GM18519 (cell line): ENCODE data around the gene RPN1.
"Not testable (repeated sequence)": the region's sequence is repeated elsewhere in the genome, so short reads cannot be mapped to it uniquely, and the experiment has no call there.

Source experiments
- ATAC-seq: cut with Tn5 transposase; IDR thresholded peaks from one replicate; pipeline ENCODE4 v1.9.1; 2021; ENCODE audit warnings: mild to moderate bottlenecking, moderate library complexity; ENCODE audit not compliant: unreplicated experiment, low FRiP score

RPN1 gene

DNA sequence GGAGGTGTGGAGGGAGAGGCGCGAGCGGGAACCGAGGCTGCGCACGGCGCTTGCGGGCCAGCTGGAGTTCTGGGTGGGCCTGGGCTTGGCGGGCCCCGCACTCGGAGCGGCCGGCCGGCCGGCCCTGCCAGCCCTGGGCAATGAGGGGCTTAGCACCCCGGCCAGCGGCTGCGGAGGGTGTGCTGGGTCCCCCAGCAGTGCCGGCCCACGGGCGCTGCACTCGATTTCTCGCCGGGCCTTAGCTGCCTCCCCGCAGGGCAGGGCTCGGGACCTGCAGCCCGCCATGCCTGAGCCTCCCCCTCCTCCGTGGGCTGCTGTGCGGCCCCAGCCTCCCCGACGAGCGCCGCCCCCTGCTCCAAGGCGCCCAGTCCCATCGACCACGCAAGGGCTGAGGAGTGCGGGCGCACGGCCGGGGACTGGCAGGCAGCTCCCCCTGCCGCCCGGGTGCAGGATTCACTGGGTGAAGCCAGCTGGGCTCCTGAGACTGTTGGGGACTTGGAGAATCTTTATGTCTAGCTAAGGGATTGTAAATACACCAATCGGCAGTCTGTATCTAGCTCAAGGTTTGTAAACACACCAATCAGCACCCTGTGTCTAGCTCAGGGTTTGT is 2.9 kb upstream of the RPN1 start:
- not testable (repeated sequence) for ATAC-seq

- ATAC-seq = no peak
These were observed 1.5 kb downstream of the RPN1 start for GRCh38 chr3:128648940-128649663.

- ATAC-seq = no peak
These were observed 2.2 kb downstream of the RPN1 start for GRCh38 chr3:128648402-128648801.

DNA sequence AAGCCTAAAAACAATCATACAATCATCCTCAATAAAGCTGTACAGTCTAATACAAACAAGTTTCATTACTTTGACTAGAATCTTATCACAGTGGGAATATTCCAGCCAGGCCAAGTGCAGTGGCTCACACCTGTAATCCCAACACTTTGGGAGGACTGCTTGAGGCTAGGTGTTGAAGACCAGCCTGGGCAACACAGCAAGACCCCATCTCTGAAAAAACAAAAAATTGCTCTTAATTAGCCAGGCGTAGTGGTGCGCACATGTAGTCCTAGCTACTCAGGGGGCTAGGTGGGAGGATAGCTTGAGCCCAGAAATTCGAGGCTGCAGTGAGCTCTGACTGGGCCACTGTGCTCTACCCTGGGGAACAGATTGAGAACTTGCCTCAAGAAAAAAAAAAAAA is 3.3 kb downstream of the RPN1 start:
- no peak for ATAC-seq

DNA sequence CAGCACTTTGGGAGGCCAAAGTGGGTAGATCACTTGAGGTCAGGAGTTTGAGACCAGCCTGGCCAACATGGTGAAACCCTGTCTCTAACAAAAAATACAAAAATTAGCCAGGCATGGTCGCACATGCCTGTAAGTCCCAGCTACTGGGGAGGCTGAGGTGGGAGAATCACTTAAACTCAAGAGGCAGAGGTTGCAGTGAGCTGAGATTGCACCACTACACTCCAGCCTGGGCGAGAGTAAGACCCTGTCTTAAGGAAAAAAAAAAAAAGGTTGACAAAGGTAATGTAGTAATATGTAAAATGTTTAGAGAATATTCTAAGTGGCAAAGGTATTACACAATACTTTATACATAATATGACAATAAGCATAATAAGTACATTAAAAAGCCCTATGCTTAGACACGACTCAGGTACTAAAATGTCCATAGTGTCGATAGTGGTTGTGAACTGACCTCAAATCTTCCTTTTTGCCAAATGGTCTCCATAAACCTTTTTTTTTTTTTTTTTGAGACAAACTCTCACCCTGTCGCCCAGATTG is 16.5 kb downstream of the RPN1 start:
- no peak for ATAC-seq

DNA sequence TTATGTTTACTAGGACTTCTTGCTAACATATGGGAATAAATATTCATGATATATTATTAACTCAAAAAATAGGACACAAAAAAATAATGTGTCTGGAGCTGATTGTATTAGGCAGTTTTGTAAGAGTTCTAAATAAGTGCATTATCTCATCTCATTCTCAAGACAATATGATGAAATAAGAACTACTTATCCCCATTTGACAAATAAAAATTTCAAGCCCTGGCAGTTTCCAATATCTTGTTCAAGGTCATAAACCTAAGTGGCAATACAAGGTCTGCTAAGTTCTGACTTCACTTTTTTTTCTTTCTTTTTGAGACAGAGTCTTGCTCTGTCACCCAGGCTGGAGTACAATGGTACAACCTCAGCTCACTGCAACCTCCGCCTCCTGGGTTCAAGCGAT is 18.3 kb downstream of the RPN1 start:
- ATAC-seq = no peak

- no peak for ATAC-seq
These were observed 20.7 kb downstream of the RPN1 start for GRCh38 chr3:128629936-128630335.

DNA sequence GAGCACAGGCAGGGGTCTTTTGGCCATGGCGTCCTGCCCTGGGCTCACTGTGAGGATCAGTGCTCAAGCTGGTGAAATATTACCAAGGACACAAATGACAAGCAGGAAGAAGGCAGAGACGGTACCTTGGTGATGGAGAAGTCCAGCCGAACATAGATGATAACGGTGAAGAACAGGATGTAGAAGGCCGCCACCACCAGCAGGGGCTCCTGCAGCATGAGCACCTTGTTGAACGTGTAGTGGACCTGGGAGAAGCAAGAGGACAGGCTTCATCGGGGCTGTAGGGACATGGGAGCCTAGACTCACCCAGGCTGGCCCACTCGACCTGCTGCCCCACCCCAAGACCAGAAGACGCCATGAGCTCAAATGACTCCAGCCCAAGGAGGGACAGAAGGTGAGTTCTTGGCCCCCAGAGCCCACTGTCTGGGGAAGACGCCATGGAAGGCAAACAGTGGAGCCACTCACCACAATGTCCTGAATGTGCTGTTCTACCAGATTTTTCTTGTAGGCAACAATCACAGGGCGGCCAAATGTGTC is 25.1 kb downstream of the RPN1 start:
- ATAC-seq = no peak

DNA sequence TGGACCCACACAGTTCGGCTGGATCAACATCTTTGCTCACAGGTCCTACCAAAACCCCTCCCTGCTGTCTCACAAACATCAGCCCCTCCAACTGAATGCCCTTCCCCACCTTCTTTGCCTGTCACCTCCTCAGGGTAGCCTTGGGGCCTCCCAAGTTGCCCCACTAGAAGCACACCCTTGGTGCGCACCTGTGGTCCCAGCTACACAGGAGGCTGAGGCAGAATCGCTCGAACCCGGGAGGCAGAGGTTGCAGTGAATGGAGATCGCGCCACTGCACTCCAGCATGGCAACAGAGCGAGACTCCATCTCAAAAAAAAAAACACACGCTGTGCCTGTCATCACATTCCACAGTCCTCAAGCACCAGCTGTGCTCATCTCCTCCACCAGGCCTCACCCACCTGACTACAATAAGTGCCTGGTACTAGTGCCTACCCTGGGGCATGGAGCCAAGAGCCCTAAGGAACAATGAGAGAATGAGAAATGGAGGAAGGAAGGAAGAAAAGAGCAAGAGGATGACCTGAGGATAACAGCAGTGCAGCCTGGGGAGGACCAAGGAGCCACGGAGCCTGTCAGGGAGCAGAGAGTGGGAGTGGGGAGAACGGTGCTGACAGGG is 26.0 kb downstream of the RPN1 start:
- ATAC-seq = no peak

- no peak for ATAC-seq
These were observed 26.8 kb downstream of the RPN1 start for GRCh38 chr3:128623762-128624176.

GRCh38 chr3:128621931-128622330 is 28.7 kb downstream of the RPN1 start:
- ATAC-seq = no peak

DNA sequence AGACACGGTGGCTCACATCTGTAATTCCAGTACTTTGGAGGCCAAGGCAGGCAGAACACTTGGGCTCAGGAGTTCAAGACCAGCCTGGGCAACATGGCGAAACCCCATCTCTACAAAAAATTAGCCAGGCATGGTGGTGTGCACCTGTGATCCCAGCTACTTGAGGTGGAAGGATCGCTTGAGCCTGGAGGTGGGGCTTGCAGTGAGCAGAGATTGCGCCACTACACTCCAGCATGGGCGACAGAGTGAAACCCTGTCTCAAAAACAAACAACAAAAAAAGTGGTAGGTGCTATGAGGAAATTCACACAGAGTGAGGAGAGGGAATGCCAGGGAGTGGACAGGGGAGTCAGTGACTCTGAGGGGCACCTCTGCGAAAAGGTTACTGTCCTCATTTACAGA is 29.4 kb downstream of the RPN1 start:
- ATAC-seq = no peak

DNA sequence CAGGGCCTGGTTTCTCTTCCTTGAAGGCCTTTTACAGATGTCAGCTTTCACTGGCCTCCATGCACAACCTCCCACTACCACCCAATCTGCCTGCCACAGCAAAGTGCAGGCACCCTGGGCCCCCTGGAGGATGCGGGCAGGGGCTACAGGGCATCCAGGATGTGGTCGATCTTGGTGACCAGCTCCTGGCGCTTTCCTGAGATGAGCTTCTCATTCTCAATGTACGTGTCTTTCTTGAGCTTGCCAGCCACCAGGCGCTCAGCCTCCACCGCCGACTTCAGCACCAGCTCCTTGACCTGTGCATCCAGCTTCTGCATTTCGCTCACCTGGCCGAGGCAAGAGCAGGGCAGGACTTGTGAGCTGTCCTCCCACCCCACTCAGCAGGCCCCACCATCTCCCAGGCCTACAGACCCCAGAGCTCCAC is 30.3 kb downstream of the RPN1 start:
- ATAC-seq = no peak

GRCh38 chr3:128619146-128619890 is 31.3 kb downstream of the RPN1 start:
- ATAC-seq = no peak

GRCh38 chr3:128618398-128618726 is 32.3 kb downstream of the RPN1 start:
- ATAC-seq = no peak

DNA sequence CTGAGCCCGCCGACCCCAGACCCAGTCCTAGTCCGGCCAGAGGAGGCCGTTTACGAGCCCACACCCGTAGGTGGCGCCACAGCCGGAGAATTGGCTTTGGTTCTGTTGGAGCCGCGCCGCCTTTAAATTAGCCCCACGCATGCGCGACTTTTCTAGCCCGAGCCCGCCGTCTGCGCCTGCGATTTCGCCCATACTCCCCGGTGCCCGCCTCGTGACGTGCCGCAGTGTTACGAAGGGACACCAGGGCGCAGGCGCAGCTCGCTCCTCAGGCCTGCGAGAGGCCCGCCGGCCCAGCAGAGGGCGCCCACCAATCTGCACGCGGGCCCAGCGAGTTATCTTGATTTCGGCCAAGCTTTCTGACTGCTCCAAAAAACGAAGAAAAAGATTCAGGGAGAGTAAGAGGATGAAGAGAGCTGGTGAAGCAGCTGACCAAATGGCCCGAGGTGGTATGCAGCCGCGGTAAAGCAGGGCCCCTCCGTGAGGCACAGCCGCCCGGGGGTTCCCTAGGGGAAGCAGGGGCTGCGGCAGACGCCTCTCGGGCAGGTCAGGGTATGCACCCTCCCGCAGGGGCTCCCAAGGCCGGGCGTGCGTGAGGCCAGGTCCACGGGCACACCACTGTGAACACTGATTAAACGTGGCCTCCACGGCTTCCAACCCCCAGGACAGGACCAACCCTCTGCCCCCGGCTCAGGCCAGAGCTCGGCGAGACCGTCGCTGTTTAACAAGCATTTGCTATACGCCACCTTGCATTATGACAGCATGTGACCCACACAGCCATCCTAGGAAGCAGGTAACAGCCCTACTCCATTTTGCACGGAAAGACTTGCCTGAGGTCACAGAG is 32.8 kb downstream of the RPN1 start:
- peak; percentile 82 for ATAC-seq

DNA sequence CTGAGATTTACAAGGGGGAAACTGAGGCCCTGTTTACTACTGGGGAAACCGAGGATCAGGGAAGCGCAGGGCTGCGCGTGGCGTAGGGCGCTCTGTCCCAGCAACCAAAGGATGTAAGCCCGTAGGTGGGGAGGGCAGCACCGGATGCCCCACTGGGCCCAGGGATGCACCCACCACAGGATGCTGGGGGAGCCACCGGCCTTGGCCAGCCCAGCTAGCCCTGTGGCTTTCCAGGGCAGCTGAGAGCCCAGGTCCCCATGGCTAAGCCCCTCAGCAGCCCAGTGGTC is 33.4 kb downstream of the RPN1 start:
- ATAC-seq = no peak

DNA sequence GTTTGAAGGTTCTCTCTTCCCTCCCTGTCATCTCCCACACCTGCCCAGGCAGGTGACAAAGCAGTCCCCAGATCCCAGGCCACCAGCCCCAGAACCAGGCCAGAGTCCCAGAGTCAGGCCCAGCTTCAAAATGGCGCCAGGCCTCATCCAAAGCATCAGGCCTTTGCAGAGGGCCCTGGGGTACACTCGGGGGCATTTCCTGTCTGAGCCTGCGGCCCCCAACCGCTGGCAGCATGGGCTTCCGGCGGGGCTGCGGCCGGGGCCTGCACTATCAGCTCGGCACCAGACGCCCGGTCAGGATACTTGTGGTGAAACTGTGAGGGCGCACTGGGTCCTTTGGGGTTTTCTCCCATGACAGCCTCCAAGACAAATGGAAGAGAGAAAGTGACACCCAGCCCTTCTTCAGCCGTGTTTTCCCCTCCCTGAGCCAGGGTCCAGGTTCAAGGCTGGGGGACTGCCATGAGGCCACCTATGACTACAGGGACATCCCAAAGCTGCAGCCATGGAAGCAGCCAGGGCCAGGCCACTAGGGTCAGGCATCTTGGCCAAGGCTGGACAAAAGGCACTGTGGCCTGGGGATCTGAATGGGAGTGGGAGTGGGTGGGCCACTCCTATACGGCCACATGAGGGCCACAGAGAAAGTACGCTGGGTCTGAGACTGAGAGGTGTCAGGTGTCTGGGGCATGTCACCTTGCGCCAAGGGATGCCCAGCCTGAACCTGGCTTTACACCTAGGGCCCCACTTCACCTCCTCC is 33.9 kb downstream of the RPN1 start:
- ATAC-seq = no peak

GRCh38 chr3:128614076-128614475 is 36.5 kb downstream of the RPN1 start:
- ATAC-seq = no peak
